GM19395 (cell line): ENCODE data around the gene GPR78.
"Not testable (repeated sequence)": the region's sequence is repeated elsewhere in the genome, so short reads cannot be mapped to it uniquely, and the experiment has no call there.

ENCODE experiments used
- ATAC-seq: cut with Tn5 transposase; IDR thresholded peaks from one replicate; pipeline ENCODE4 v1.9.1; 2021; ENCODE audit warnings: mild to moderate bottlenecking, moderate library complexity; ENCODE audit not compliant: unreplicated experiment

Gene GPR78

GRCh38 chr4:8614365-8615193 is 34.4 kb downstream of the GPR78 start:
- no peak for ATAC-seq

- ATAC-seq = no peak
Measured at GRCh38 chr4:8615366-8615765, 35.2 kb downstream of the GPR78 start.

- no peak for ATAC-seq
Measured at GRCh38 chr4:8615921-8616787, 36.0 kb downstream of the GPR78 start.

GRCh38 chr4:8616831-8617230 is 36.6 kb downstream of the GPR78 start:
- ATAC-seq = no peak

GRCh38 chr4:8617486-8618040 is 37.4 kb downstream of the GPR78 start:
- ATAC-seq = no peak

- ATAC-seq = no peak
Measured at GRCh38 chr4:8618421-8618820, 38.2 kb downstream of the GPR78 start.

- ATAC-seq = no peak
Measured at GRCh38 chr4:8618961-8619720, 38.9 kb downstream of the GPR78 start.

- ATAC-seq = not testable (repeated sequence)
Measured at GRCh38 chr4:8621135-8621534, 40.9 kb downstream of the GPR78 start.

GRCh38 chr4:8624601-8625272 is 44.5 kb downstream of the GPR78 start:
- ATAC-seq = not testable (repeated sequence)

- not testable (repeated sequence) for ATAC-seq
Measured at GRCh38 chr4:8630240-8630905, 50.2 kb downstream of the GPR78 start.

GRCh38 chr4:8631896-8632295 is 51.7 kb downstream of the GPR78 start:
- ATAC-seq = not testable (repeated sequence)

- not testable (repeated sequence) for ATAC-seq
Measured at GRCh38 chr4:8634773-8635172, 54.6 kb downstream of the GPR78 start.

- not testable (repeated sequence) for ATAC-seq
Measured at GRCh38 chr4:8635897-8636554, 55.8 kb downstream of the GPR78 start.
